HepG2 (cell line): ENCODE measurements around the gene SLC6A9.

Source experiments
- CBX1 ChIP-seq: IDR thresholded peaks from one replicate; pipeline ENCODE4 v1.6.1; 2016; ENCODE audit warnings: antibody characterized with exemption, low read depth
- FOXA3 ChIP-seq: IDR thresholded peaks from 2 replicates; pipeline ENCODE4 v1.6.1; 2016; ENCODE audit warnings: missing genetic modification reagents, missing compliant biosample characterization
- FOXK1 ChIP-seq: sonication (generic); formaldehyde crosslinking; IDR thresholded peaks from 2 replicates; pipeline ENCODE4 v1.4.0; 2020; ENCODE audit warnings: low read depth, missing genetic modification reagents, borderline replicate concordance
- GLI4 ChIP-seq: sonication (generic); formaldehyde crosslinking; IDR thresholded peaks from 2 replicates; pipeline ENCODE4 v1.5.1; 2020; ENCODE audit warnings: missing genetic modification reagents, mild to moderate bottlenecking, moderate library complexity, borderline replicate concordance
- NR3C1 ChIP-seq: sonication (generic); formaldehyde crosslinking; IDR thresholded peaks from 2 replicates; pipeline ENCODE4 v1.4.0; 2020; ENCODE audit warnings: missing genetic modification reagents
- POLR2A ChIP-seq, 2 experiments: IDR thresholded peaks; 2 replicates each; pipeline ENCODE4 v1.6.1; 2011; ENCODE audit warnings: low read depth in 2 of 2, low read length in 2 of 2, mild to moderate bottlenecking in 1 of 2, moderate library complexity in 1 of 2; ENCODE audit not compliant: insufficient read depth in 1 of 2
- ZNF225 ChIP-seq: sonication (generic); formaldehyde crosslinking; IDR thresholded peaks from 2 replicates; pipeline ENCODE4 v1.4.0; 2020; ENCODE audit warnings: mild to moderate bottlenecking, missing genetic modification reagents

- TF ChIP-seq FOXK1 (CRISPR knock-in tag) = no peak
- TF ChIP-seq NR3C1 (CRISPR knock-in tag) = no peak
- no peak for TF ChIP-seq POLR2A (IDR thresholded peaks at IDR 0.05; ENCODE audit: insufficient read depth in 1 of 2, low read depth in 2 of 2, low read length in 2 of 2)
- no peak for TF ChIP-seq ZNF225 (CRISPR knock-in tag)
- no peak for TF ChIP-seq GLI4 (CRISPR knock-in tag)
- TF ChIP-seq FOXA3 (CRISPR knock-in tag) = no peak
- TF ChIP-seq CBX1 = no peak
Observed at GRCh38 chr1:44010935-44011471, 20.3 kb downstream of the SLC6A9 start.
